ENCODE data around the gene KLHL29. TPM values are rescaled to one million over a fixed set of nuclear protein-coding genes. Genes with fewer than 3 reads are reported as not detected.

The KLHL29 gene
- total RNA-seq, 4 donors from 2014 or later: 4.8 to 17.0 (median 10.5) TPM

GRCh38 chr2:23503682-23504081 is 118.7 kb downstream of the KLHL29 start:
- Histone ChIP-seq H3K9me3 (no peaks in the 10 kb centered on the region), H3K4me1 (no peaks in the 10 kb centered on the region), H3K27me3 (no peaks in the 10 kb centered on the region), H3K36me3 (no peaks in the 10 kb centered on the region), H3K4me3 (no peak overlapping the region), H3K27ac (no peak overlapping the region)
- intact Hi-C loops (cut with DNase I; ENCODE audit: low total_unique reads): no loop called here
- TF ChIP-seq CTCF (IDR thresholded peaks at IDR 0.05): no peak
- TF ChIP-seq POLR2A (IDR thresholded peaks at IDR 0.05): no peak
- no peak for DNase-seq

- Histone ChIP-seq H3K9me3 (no peaks in the 10 kb centered on the region), H3K27me3 (no peaks in the 10 kb centered on the region), H3K4me1 (no peaks in the 10 kb centered on the region), H3K27ac (no peak overlapping the region), H3K4me3 (no peak overlapping the region), H3K36me3 (no peaks in the 10 kb centered on the region)
- TF ChIP-seq POLR2A (IDR thresholded peaks at IDR 0.05) (no peak), CTCF (IDR thresholded peaks at IDR 0.05) (no peak)
- intact Hi-C loops (cut with DNase I; ENCODE audit: low total_unique reads): no loop called here
- DNase-seq: no peak
These were observed 119.6 kb downstream of the KLHL29 start for GRCh38 chr2:23504591-23504990.

GRCh38 chr2:23505218-23505983 is 120.4 kb downstream of the KLHL29 start:
- no peaks in the 10 kb centered on the region for H3K36me3 ChIP-seq
- no peak for TF ChIP-seq POLR2A (IDR thresholded peaks at IDR 0.05)
- no peak for TF ChIP-seq CTCF (IDR thresholded peaks at IDR 0.05)
- H3K9me3 ChIP-seq: no peaks in the 10 kb centered on the region
- no peak for DNase-seq
- intact Hi-C loops (cut with DNase I; ENCODE audit: low total_unique reads): no loop called here
- H3K4me3 ChIP-seq: no peak overlapping the region
- no peaks in the 10 kb centered on the region for H3K27me3 ChIP-seq
- no peak overlapping the region for H3K27ac ChIP-seq
- H3K4me1 ChIP-seq: no peaks in the 10 kb centered on the region

GRCh38 chr2:23505984-23506380 is 121.0 kb downstream of the KLHL29 start:
- H3K4me3 ChIP-seq: no peak overlapping the region
- no peaks in the 10 kb centered on the region for H3K4me1 ChIP-seq
- H3K27ac ChIP-seq: no peak overlapping the region
- H3K36me3 ChIP-seq: no peaks in the 10 kb centered on the region
- TF ChIP-seq POLR2A (IDR thresholded peaks at IDR 0.05) (no peak), CTCF (IDR thresholded peaks at IDR 0.05) (no peak)
- intact Hi-C loops (cut with DNase I; ENCODE audit: low total_unique reads): no loop called here
- H3K27me3 ChIP-seq: no peaks in the 10 kb centered on the region
- peak in 1 of 2 donors; percentile 50 for DNase-seq
- H3K9me3 ChIP-seq: no peaks in the 10 kb centered on the region

GRCh38 chr2:23506531-23507266 is 121.7 kb downstream of the KLHL29 start:
- DNase-seq: no peak
- intact Hi-C loops (cut with DNase I; ENCODE audit: low total_unique reads): no loop called here
- Histone ChIP-seq H3K4me3 (no peak overlapping the region), H3K27ac (no peak overlapping the region), H3K4me1 (no peaks in the 10 kb centered on the region), H3K27me3 (no peaks in the 10 kb centered on the region), H3K36me3 (no peaks in the 10 kb centered on the region), H3K9me3 (no peaks in the 10 kb centered on the region)
- TF ChIP-seq CTCF (IDR thresholded peaks at IDR 0.05) (no peak), POLR2A (IDR thresholded peaks at IDR 0.05) (no peak)
